Activated T-helper 17 cell treated with anti-CD3 and anti-CD28 coated beads, Interleukin-2, amount 50 U/mL, for 72 hours (primary cell): ENCODE data around the gene CD58. TPM values are rescaled to one million over a fixed set of nuclear protein-coding genes. Genes with fewer than 3 reads are reported as not detected.
"Not testable (repeated sequence)": the region's sequence is repeated elsewhere in the genome, so short reads cannot be mapped to it uniquely, and the experiment has no call there.

Experiments
- ATAC-seq: fragments of 150-1000 bp; cut with Tn5 transposase; replicated peaks from 2 replicates; pipeline ENCODE4 v1.10.0; 2021; ENCODE audit warnings: mild to moderate bottlenecking, moderate library complexity
- H3K27ac Mint-ChIP-seq: one replicate; pipeline ENCODE4 v1.8.0; 2022; ENCODE audit warnings: mixed read lengths
- H3K27me3 Mint-ChIP-seq: one replicate; pipeline ENCODE4 v1.8.0; 2022; ENCODE audit warnings: mixed read lengths
- H3K36me3 Mint-ChIP-seq: one replicate; pipeline ENCODE4 v1.8.0; 2022; ENCODE audit warnings: low read depth, mild to moderate bottlenecking, mixed read lengths
- H3K4me1 Mint-ChIP-seq: one replicate; pipeline ENCODE4 v1.8.0; 2022; ENCODE audit warnings: mixed read lengths
- H3K4me3 Mint-ChIP-seq: one replicate; pipeline ENCODE4 v1.8.0; 2022; ENCODE audit warnings: mild to moderate bottlenecking, mixed read lengths
- H3K9me3 Mint-ChIP-seq: one replicate; pipeline ENCODE4 v1.8.0; 2022; ENCODE audit warnings: mixed read lengths
- total RNA-seq, 2 donors: library from RNA; stranded (reverse); gene quantifications; one replicate each; pipeline ENCODE4 v1.2.3, GENCODE V29; 2022

The CD58 gene
- 10 to 100 TPM; 36.8 to 40.5 TPM for total RNA-seq

GRCh38 chr1:116570358-116571214, at the start of gene CD58:
Gene CD58, minus strand, starts transcription at chr1:116571026. Its CDS starts 54 bp downstream, at chr1:116570972.
- Mint-ChIP-seq H3K27ac (peak within 1 kb of the TSS; percentile 92), H3K4me1 (peaks cover 58% of the 10 kb centered on the region), H3K27me3 (no peaks in the 10 kb centered on the region), H3K9me3 (no peaks in the 10 kb centered on the region), H3K36me3 (peaks cover 43% of the 10 kb centered on the region), H3K4me3 (peak within 1 kb of the TSS; percentile 96)
- peak; percentile 77 for ATAC-seq

GRCh38 chr1:116620392-116620791, 49.6 kb upstream of the CD58 start:
- H3K4me3 Mint-ChIP-seq, H3K4me1 Mint-ChIP-seq, H3K9me3 Mint-ChIP-seq, H3K27me3 Mint-ChIP-seq, ATAC-seq, H3K27ac Mint-ChIP-seq, H3K36me3 Mint-ChIP-seq: not testable (repeated sequence)

- not testable (repeated sequence) for H3K27me3 Mint-ChIP-seq, H3K4me1 Mint-ChIP-seq, H3K36me3 Mint-ChIP-seq, H3K4me3 Mint-ChIP-seq, ATAC-seq, H3K27ac Mint-ChIP-seq, H3K9me3 Mint-ChIP-seq
Observed at GRCh38 chr1:116619106-116619505, 48.3 kb upstream of the CD58 start.

GRCh38 chr1:116617808-116618207, 47.0 kb upstream of the CD58 start:
- not testable (repeated sequence) for H3K9me3 Mint-ChIP-seq, H3K4me1 Mint-ChIP-seq, H3K27ac Mint-ChIP-seq, H3K27me3 Mint-ChIP-seq, H3K36me3 Mint-ChIP-seq, H3K4me3 Mint-ChIP-seq, ATAC-seq

- H3K27me3 Mint-ChIP-seq, H3K9me3 Mint-ChIP-seq, ATAC-seq, H3K36me3 Mint-ChIP-seq, H3K27ac Mint-ChIP-seq, H3K4me3 Mint-ChIP-seq: not testable (repeated sequence)
- H3K4me1 Mint-ChIP-seq = peaks cover 27% of the 10 kb centered on the region
Observed at GRCh38 chr1:116613825-116614224, 43.0 kb upstream of the CD58 start.

- ATAC-seq = peak; percentile 64
- Mint-ChIP-seq H3K4me1 (peaks cover 40% of the 10 kb centered on the region), H3K4me3 (peak overlapping the region; percentile 85), H3K27ac (peak overlapping the region; percentile 97), H3K36me3 (peaks cover 30% of the 10 kb centered on the region)
- H3K9me3 Mint-ChIP-seq, H3K27me3 Mint-ChIP-seq: not testable (repeated sequence)
Observed at GRCh38 chr1:116609801-116610371, 39.1 kb upstream of the CD58 start.

GRCh38 chr1:116608841-116609240, 38.0 kb upstream of the CD58 start:
- H3K4me1 Mint-ChIP-seq = peaks cover 40% of the 10 kb centered on the region
- not testable (repeated sequence) for H3K9me3 Mint-ChIP-seq, H3K27me3 Mint-ChIP-seq
- peak overlapping the region; percentile 85 for H3K4me3 Mint-ChIP-seq
- H3K27ac Mint-ChIP-seq = peak overlapping the region; percentile 97
- ATAC-seq = peak; percentile 81
- H3K36me3 Mint-ChIP-seq = peaks cover 30% of the 10 kb centered on the region

- H3K27me3 Mint-ChIP-seq, ATAC-seq, H3K9me3 Mint-ChIP-seq: not testable (repeated sequence)
- Mint-ChIP-seq H3K27ac (peak overlapping the region; percentile 97), H3K4me3 (peak overlapping the region; percentile 85), H3K36me3 (peaks cover 30% of the 10 kb centered on the region), H3K4me1 (peaks cover 40% of the 10 kb centered on the region)
Observed at GRCh38 chr1:116608151-116608550, 37.3 kb upstream of the CD58 start.

GRCh38 chr1:116607463-116607862, 36.6 kb upstream of the CD58 start:
- Mint-ChIP-seq H3K4me3 (peak overlapping the region; percentile 85), H3K4me1 (peaks cover 40% of the 10 kb centered on the region), H3K27ac (peak overlapping the region; percentile 97), H3K36me3 (peaks cover 30% of the 10 kb centered on the region)
- H3K27me3 Mint-ChIP-seq, H3K9me3 Mint-ChIP-seq, ATAC-seq: not testable (repeated sequence)

- Mint-ChIP-seq H3K36me3 (peaks cover 30% of the 10 kb centered on the region), H3K27ac (peak overlapping the region; percentile 33), H3K4me3 (peak overlapping the region; percentile 85), H3K4me1 (peaks cover 34% of the 10 kb centered on the region)
- H3K9me3 Mint-ChIP-seq, H3K27me3 Mint-ChIP-seq: not testable (repeated sequence)
- peak; percentile 25 for ATAC-seq
Observed at GRCh38 chr1:116606067-116606466, 35.2 kb upstream of the CD58 start.

GRCh38 chr1:116605315-116605714, 34.5 kb upstream of the CD58 start:
- Mint-ChIP-seq H3K4me3 (peak overlapping the region; percentile 85), H3K4me1 (peaks cover 27% of the 10 kb centered on the region), H3K27me3 (no peaks in the 10 kb centered on the region), H3K27ac (no peak overlapping the region), H3K36me3 (peaks cover 30% of the 10 kb centered on the region), H3K9me3 (no peaks in the 10 kb centered on the region)
- ATAC-seq = no peak

- not testable (repeated sequence) for H3K27ac Mint-ChIP-seq, ATAC-seq, H3K9me3 Mint-ChIP-seq, H3K4me3 Mint-ChIP-seq, H3K27me3 Mint-ChIP-seq
- Mint-ChIP-seq H3K4me1 (peaks cover 18% of the 10 kb centered on the region), H3K36me3 (peaks cover 38% of the 10 kb centered on the region)
Observed at GRCh38 chr1:116604408-116604807, 33.6 kb upstream of the CD58 start.

- Mint-ChIP-seq H3K4me1 (peaks cover 11% of the 10 kb centered on the region), H3K36me3 (peaks cover 36% of the 10 kb centered on the region)
- not testable (repeated sequence) for ATAC-seq, H3K4me3 Mint-ChIP-seq, H3K9me3 Mint-ChIP-seq, H3K27ac Mint-ChIP-seq, H3K27me3 Mint-ChIP-seq
Observed at GRCh38 chr1:116603646-116604045, 32.8 kb upstream of the CD58 start.

- not testable (repeated sequence) for H3K9me3 Mint-ChIP-seq, H3K4me1 Mint-ChIP-seq, H3K27me3 Mint-ChIP-seq, H3K4me3 Mint-ChIP-seq, ATAC-seq, H3K27ac Mint-ChIP-seq
- peaks cover 18% of the 10 kb centered on the region for H3K36me3 Mint-ChIP-seq
Observed at GRCh38 chr1:116599369-116599768, 28.5 kb upstream of the CD58 start.

GRCh38 chr1:116598420-116599036, 27.7 kb upstream of the CD58 start:
- ATAC-seq = peak; percentile 84
- H3K4me3 Mint-ChIP-seq = peak overlapping the region; percentile 5
- not testable (repeated sequence) for H3K27ac Mint-ChIP-seq

More at GRCh38 chr1:116598420-116599036, 27.7 kb upstream of the CD58 start:
- H3K4me1 Mint-ChIP-seq, H3K9me3 Mint-ChIP-seq, H3K27me3 Mint-ChIP-seq: not testable (repeated sequence)
- peaks cover 18% of the 10 kb centered on the region for H3K36me3 Mint-ChIP-seq
